ENCODE measurements around the gene FBLN2. TPM values are rescaled to one million over a fixed set of nuclear protein-coding genes. Genes with fewer than 3 reads are reported as not detected.

FBLN2 gene
- total RNA-seq, 2 experiments from 2014 or later = 0.05 TPM; not detected in 1

GRCh38 chr3:13582366-13583250 is 33.7 kb downstream of the FBLN2 start:
- Mint-ChIP-seq H3K9me3 (ENCODE audit: low read depth) (no peaks in the 10 kb centered on the region), H3K27ac (no peak overlapping the region), H3K27me3 (no peaks in the 10 kb centered on the region), H3K36me3 (ENCODE audit: low read depth) (no peaks in the 10 kb centered on the region), H3K4me1 (no peaks in the 10 kb centered on the region), H3K4me3 (no peak overlapping the region)
- intact Hi-C loops (cut with DNase I, micrococcal nuclease) = no loop called here
- CTCF ChIA-PET = interaction anchor here (0.7 kb wide), 1 partner anchor 65 kb away, joined by 3 read pairs; no protein-coding TSS in a partner anchor
- ATAC-seq (no peak), DNase-seq (no peak)
- POLR2A ChIA-PET = no interaction called here

GRCh38 chr3:13583251-13584180 is 34.6 kb downstream of the FBLN2 start:
- no peaks in the 10 kb centered on the region for H3K36me3 Mint-ChIP-seq (ENCODE audit: low read depth)
- no peaks in the 10 kb centered on the region for H3K4me1 Mint-ChIP-seq
- no peak for DNase-seq
- H3K9me3 Mint-ChIP-seq (ENCODE audit: low read depth) = no peaks in the 10 kb centered on the region
- no peaks in the 10 kb centered on the region for H3K27me3 Mint-ChIP-seq
- CTCF ChIA-PET = no interaction called here
- POLR2A ChIA-PET = no interaction called here
- no peak for ATAC-seq
- no peak overlapping the region for H3K4me3 Mint-ChIP-seq
- H3K27ac Mint-ChIP-seq = no peak overlapping the region
- intact Hi-C loops (cut with DNase I, micrococcal nuclease) = no loop called here

- Mint-ChIP-seq H3K27ac (no peak overlapping the region), H3K36me3 (ENCODE audit: low read depth) (no peaks in the 10 kb centered on the region), H3K27me3 (no peaks in the 10 kb centered on the region), H3K9me3 (ENCODE audit: low read depth) (no peaks in the 10 kb centered on the region), H3K4me1 (no peaks in the 10 kb centered on the region), H3K4me3 (no peak overlapping the region)
- CTCF ChIA-PET = interaction anchor here (0.6 to 0.7 kb wide), 2 partner anchors 8 to 121 kb away, joined by 3 read pairs; no protein-coding TSS in a partner anchor
- POLR2A ChIA-PET = no interaction called here
- DNase-seq (no peak), ATAC-seq (no peak)
- intact Hi-C loops (cut with DNase I, micrococcal nuclease) = no loop called here
Observed at GRCh38 chr3:13584427-13584891, 35.5 kb downstream of the FBLN2 start.

GRCh38 chr3:13584901-13585300 is 36.0 kb downstream of the FBLN2 start:
- Mint-ChIP-seq H3K4me3 (no peak overlapping the region), H3K27ac (no peak overlapping the region), H3K9me3 (ENCODE audit: low read depth) (no peaks in the 10 kb centered on the region), H3K4me1 (no peaks in the 10 kb centered on the region), H3K36me3 (ENCODE audit: low read depth) (no peaks in the 10 kb centered on the region), H3K27me3 (no peaks in the 10 kb centered on the region)
- DNase-seq = no peak
- CTCF ChIA-PET = interaction anchor here (0.6 kb wide), 1 partner anchor 8 kb away, joined by 3 read pairs; no protein-coding TSS in a partner anchor
- POLR2A ChIA-PET = no interaction called here
- intact Hi-C loops (cut with DNase I, micrococcal nuclease) = no loop called here
- ATAC-seq = no peak

GRCh38 chr3:13587442-13587841 is 38.5 kb downstream of the FBLN2 start:
- no peaks in the 10 kb centered on the region for H3K36me3 Mint-ChIP-seq (ENCODE audit: low read depth)
- no peaks in the 10 kb centered on the region for H3K4me1 Mint-ChIP-seq
- CTCF ChIA-PET = no interaction called here
- H3K27me3 Mint-ChIP-seq = no peaks in the 10 kb centered on the region
- H3K27ac Mint-ChIP-seq = no peak overlapping the region
- no peak for ATAC-seq
- POLR2A ChIA-PET = no interaction called here
- no peak for DNase-seq
- no peaks in the 10 kb centered on the region for H3K9me3 Mint-ChIP-seq (ENCODE audit: low read depth)
- intact Hi-C loops (cut with DNase I, micrococcal nuclease) = no loop called here
- H3K4me3 Mint-ChIP-seq = no peak overlapping the region

DNA sequence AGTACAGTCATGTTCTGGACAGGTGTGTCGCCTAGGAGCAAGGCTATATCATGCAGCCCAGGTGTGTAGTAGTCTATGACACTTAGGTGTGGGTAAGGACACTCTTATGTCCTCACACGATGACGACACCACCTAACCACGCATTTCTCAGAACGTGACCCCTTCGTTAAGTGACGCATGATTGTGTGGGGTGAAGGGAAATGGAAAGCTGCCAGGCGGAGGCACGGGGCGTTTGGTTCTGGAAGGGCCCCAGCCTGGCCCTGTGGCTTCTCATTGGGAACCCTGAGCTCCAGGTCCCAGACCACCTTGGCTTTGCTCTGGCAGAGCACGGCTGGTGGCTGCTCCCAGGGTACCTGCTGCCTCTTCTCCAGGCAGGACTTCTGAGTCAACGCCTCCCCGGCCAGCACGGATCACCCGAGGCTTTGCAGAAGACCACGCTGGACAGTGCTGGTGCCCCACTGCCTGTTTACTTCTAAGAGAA is 39.3 kb downstream of the FBLN2 start:
- no peaks in the 10 kb centered on the region for H3K36me3 Mint-ChIP-seq (ENCODE audit: low read depth)
- ChIA-PET POLR2A (no interaction called here), CTCF (interaction anchor here (0.7 kb wide), 1 partner anchor 92 kb away, joined by 4 read pairs; no protein-coding TSS in a partner anchor)
- no peak overlapping the region for H3K27ac Mint-ChIP-seq
- ATAC-seq = no peak
- no peaks in the 10 kb centered on the region for H3K4me1 Mint-ChIP-seq
- no peak for DNase-seq
- intact Hi-C loops (cut with DNase I, micrococcal nuclease) = no loop called here
- no peak overlapping the region for H3K4me3 Mint-ChIP-seq
- H3K27me3 Mint-ChIP-seq = no peaks in the 10 kb centered on the region
- H3K9me3 Mint-ChIP-seq (ENCODE audit: low read depth) = no peaks in the 10 kb centered on the region

DNA sequence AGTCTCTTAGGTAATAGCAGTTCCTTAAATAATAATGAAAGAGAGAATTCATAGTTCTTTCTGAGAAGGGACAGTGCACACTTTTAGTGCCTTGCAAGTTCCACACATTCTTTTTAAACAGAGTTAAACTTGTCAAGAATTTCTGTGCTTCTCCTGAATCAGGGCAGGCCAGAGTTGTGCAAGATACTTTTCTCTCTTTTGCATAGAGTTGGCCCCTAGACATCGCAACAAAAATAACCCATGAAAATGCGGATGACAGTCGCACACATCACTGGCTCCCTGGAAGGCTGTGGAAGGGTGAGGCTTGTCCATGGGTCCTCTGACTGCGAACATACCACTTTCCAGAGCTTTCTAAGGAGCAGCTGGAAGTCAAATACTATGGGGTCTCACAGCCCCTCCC is 40.1 kb downstream of the FBLN2 start:
- POLR2A ChIA-PET = no interaction called here
- Mint-ChIP-seq H3K36me3 (ENCODE audit: low read depth) (no peaks in the 10 kb centered on the region), H3K27me3 (no peaks in the 10 kb centered on the region), H3K9me3 (ENCODE audit: low read depth) (no peaks in the 10 kb centered on the region), H3K27ac (no peak overlapping the region), H3K4me3 (no peak overlapping the region), H3K4me1 (no peaks in the 10 kb centered on the region)
- ATAC-seq (no peak), DNase-seq (no peak)
- CTCF ChIA-PET = no interaction called here
- intact Hi-C loops (cut with DNase I, micrococcal nuclease) = no loop called here

GRCh38 chr3:13590841-13591520 is 42.1 kb downstream of the FBLN2 start:
- H3K4me1 Mint-ChIP-seq = no peaks in the 10 kb centered on the region
- DNase-seq (no peak), ATAC-seq (no peak)
- H3K27me3 Mint-ChIP-seq = no peaks in the 10 kb centered on the region
- POLR2A ChIA-PET = no interaction called here
- no peak overlapping the region for H3K27ac Mint-ChIP-seq
- H3K4me3 Mint-ChIP-seq = no peak overlapping the region
- intact Hi-C loops (cut with DNase I, micrococcal nuclease) = no loop called here
- H3K36me3 Mint-ChIP-seq (ENCODE audit: low read depth) = no peaks in the 10 kb centered on the region
- CTCF ChIA-PET = interaction anchor here (1.0 kb wide), 1 partner anchor 57 kb away, joined by 4 read pairs; no protein-coding TSS in a partner anchor
- H3K9me3 Mint-ChIP-seq (ENCODE audit: low read depth) = no peaks in the 10 kb centered on the region

DNA sequence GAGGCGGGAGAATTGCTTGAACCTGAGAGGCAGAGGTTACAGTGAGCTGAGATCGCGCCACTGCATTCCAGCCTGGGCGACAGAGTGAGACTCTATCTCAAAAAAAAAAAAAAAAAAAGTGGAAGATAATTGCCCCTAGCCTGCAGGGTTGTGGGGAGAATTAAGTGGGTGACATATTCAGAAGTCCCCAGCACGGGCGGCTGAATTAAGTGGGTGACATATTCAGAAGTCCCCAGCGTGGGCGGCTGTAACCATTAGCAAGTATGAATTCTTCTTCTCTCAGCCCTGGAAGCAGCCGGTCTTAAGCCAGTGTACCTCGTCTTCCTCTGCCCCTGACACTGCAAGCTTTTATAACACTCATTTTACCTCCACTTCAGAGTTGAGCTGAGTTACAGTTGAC is 44.7 kb downstream of the FBLN2 start:
- no peak overlapping the region for H3K27ac Mint-ChIP-seq
- DNase-seq (no peak), ATAC-seq (no peak)
- POLR2A ChIA-PET = no interaction called here
- H3K4me3 Mint-ChIP-seq = no peak overlapping the region
- H3K27me3 Mint-ChIP-seq = no peaks in the 10 kb centered on the region
- CTCF ChIA-PET = no interaction called here
- no peaks in the 10 kb centered on the region for H3K9me3 Mint-ChIP-seq (ENCODE audit: low read depth)
- no peaks in the 10 kb centered on the region for H3K4me1 Mint-ChIP-seq
- no peaks in the 10 kb centered on the region for H3K36me3 Mint-ChIP-seq (ENCODE audit: low read depth)
- intact Hi-C loops (cut with DNase I, micrococcal nuclease) = no loop called here

- CTCF ChIA-PET = no interaction called here
- Mint-ChIP-seq H3K36me3 (ENCODE audit: low read depth) (no peaks in the 10 kb centered on the region), H3K4me1 (no peaks in the 10 kb centered on the region), H3K9me3 (ENCODE audit: low read depth) (no peaks in the 10 kb centered on the region), H3K27ac (no peak overlapping the region), H3K27me3 (peaks cover 2% of the 10 kb centered on the region), H3K4me3 (no peak overlapping the region)
- intact Hi-C loops (cut with DNase I, micrococcal nuclease) = no loop called here
- ATAC-seq (no peak), DNase-seq (no peak)
- POLR2A ChIA-PET = no interaction called here
Observed at GRCh38 chr3:13594146-13594545, 45.2 kb downstream of the FBLN2 start.

DNA sequence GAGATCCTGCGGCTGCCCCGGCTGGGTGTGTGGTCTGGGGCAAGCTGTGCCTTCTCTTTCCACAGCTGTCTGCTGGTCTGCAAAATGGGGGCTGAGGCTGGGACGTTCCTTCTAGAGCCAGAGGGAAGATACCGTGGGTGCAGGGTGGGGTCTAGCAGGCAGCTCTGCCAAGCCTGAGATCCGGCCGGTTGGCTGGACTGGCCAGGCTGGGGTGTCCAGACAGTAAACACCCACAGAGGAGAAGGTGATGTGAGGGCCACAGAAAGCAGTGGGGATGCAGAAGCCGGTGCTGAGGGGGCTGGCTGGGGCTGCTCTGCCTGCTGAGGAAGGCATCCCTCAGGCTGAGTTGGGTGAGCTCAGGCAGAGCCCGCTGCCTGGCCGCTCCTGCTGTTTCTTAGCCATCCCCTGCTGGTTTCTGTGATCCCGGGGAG is 46.1 kb downstream of the FBLN2 start:
- POLR2A ChIA-PET = no interaction called here

More for the DNA sequence above, 46.1 kb downstream of the FBLN2 start:
- Mint-ChIP-seq H3K4me1 (no peaks in the 10 kb centered on the region), H3K36me3 (ENCODE audit: low read depth) (no peaks in the 10 kb centered on the region), H3K9me3 (ENCODE audit: low read depth) (no peaks in the 10 kb centered on the region), H3K27ac (no peak overlapping the region), H3K27me3 (peaks cover 3% of the 10 kb centered on the region), H3K4me3 (no peak overlapping the region)
- DNase-seq (no peak), ATAC-seq (no peak)
- intact Hi-C loops (cut with DNase I, micrococcal nuclease) = no loop called here
- CTCF ChIA-PET = interaction anchor here (0.7 kb wide), 1 partner anchor 30 kb away, joined by 3 read pairs; no protein-coding TSS in a partner anchor
